T-helper 1 cell treated with Interleukin-12 subunit alpha and Interleukin-12 subunit beta and Interleukin-4 antibody, amounts not matched to agents 30 μg/mL and 1 μg/mL, for 36 hours (primary cell): Measurements from ENCODE around the gene R3HDM2.

Experiments
- H3K27ac Mint-ChIP-seq: one replicate; pipeline ENCODE4 v1.8.0; 2021; ENCODE audit warnings: mild to moderate bottlenecking, mixed read lengths
- H3K27me3 Mint-ChIP-seq: one replicate; pipeline ENCODE4 v1.8.0; 2021; ENCODE audit warnings: low read depth, mixed read lengths
- H3K36me3 Mint-ChIP-seq: one replicate; pipeline ENCODE4 v1.8.0; 2021; ENCODE audit warnings: low read depth, mixed read lengths
- H3K4me1 Mint-ChIP-seq: one replicate; pipeline ENCODE4 v1.8.0; 2021; ENCODE audit warnings: low read depth, mixed read lengths
- H3K4me3 Mint-ChIP-seq: one replicate; pipeline ENCODE4 v1.8.0; 2021; ENCODE audit warnings: mild to moderate bottlenecking, moderate library complexity, mixed read lengths
- H3K9me3 Mint-ChIP-seq: one replicate; pipeline ENCODE4 v1.8.0; 2021; ENCODE audit warnings: mixed read lengths

R3HDM2 gene

DNA sequence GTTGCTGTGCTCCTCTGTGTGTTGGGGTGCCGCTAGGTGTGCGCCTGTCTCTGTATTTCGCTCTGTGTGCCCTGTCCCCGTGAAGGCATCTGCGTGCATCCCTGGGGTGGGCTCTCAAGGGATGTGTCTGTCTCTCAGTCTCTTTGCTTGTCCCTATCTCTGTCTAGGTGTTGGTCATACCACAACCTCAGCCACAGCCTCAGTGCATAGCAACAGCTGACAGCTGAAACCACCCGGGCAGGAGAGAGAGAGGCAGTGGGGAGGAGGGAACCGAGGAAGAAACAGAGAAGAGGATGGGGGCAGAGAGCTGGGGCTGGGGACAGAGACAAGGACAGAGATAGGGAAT is 215.2 kb downstream of the R3HDM2 start:
- H3K4me1 Mint-ChIP-seq = peaks cover 29% of the 10 kb centered on the region

DNA sequence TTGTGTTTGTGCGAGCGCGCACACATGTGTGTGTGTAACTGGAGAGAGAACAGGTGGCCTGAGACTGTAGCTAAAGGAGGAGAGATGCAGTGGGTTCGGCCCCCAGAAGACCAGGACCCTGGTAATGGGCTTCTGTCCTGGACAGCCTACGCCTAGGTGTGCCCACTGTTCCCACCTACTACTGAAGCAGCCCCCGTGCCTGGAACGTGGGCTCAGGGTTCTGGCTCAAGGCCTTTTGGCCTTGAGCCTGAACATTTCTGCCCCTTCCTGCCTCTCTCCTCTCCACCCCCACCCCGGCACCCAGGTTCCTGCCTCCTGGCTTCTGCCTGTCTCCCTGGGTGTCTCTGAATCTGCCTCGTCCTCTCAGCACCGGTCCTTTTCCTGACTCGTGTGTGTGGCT is 215.8 kb downstream of the R3HDM2 start:
- no peak overlapping the region for H3K27ac Mint-ChIP-seq
- H3K9me3 Mint-ChIP-seq = no peaks in the 10 kb centered on the region
- peaks cover 59% of the 10 kb centered on the region for H3K27me3 Mint-ChIP-seq
- H3K4me3 Mint-ChIP-seq = peak overlapping the region; percentile 79
- H3K4me1 Mint-ChIP-seq = peaks cover 27% of the 10 kb centered on the region
- no peaks in the 10 kb centered on the region for H3K36me3 Mint-ChIP-seq

More for the DNA sequence above, 215.2 kb downstream of the R3HDM2 start:
- Mint-ChIP-seq H3K27ac (peak overlapping the region; percentile 2), H3K36me3 (no peaks in the 10 kb centered on the region), H3K4me3 (peak overlapping the region; percentile 79), H3K27me3 (peaks cover 62% of the 10 kb centered on the region), H3K9me3 (no peaks in the 10 kb centered on the region)

GRCh38 chr12:57214398-57214781 is 216.5 kb downstream of the R3HDM2 start:
- Mint-ChIP-seq H3K36me3 (no peaks in the 10 kb centered on the region), H3K27me3 (peaks cover 53% of the 10 kb centered on the region), H3K27ac (peak overlapping the region; percentile 5), H3K4me3 (peak overlapping the region; percentile 42), H3K9me3 (no peaks in the 10 kb centered on the region), H3K4me1 (peaks cover 27% of the 10 kb centered on the region)

GRCh38 chr12:57213763-57214397 is 217.0 kb downstream of the R3HDM2 start:
- Mint-ChIP-seq H3K36me3 (no peaks in the 10 kb centered on the region), H3K27ac (peak overlapping the region; percentile 5), H3K4me3 (no peak overlapping the region), H3K4me1 (peaks cover 27% of the 10 kb centered on the region), H3K27me3 (peaks cover 48% of the 10 kb centered on the region), H3K9me3 (no peaks in the 10 kb centered on the region)

DNA sequence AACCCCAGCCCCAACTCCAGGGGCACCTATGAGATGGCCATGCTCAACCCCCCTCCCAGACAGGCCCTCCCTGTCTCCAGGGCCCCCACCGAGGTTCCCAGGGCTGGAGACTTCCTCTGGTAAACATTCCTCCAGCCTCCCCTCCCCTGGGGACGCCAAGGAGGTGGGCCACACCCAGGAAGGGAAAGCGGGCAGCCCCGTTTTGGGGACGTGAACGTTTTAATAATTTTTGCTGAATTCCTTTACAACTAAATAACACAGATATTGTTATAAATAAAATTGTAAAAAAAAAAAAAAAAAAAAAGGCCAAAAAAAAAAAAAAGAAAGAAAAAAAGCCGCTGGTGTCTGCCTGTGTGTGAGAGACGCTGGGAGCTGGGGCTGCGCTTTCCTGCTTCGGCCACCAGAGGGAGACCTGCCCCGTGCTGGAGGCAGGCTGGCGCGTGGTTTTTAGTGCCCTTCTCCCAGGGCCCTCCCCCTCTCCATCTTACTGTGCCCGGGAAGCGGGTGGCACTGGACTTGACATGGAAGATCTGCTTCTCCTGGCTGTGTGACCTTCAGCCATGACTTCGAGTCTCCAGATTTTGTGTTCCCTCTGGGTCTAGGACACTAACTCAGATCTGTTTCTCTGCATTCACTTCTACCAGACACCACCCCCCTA is 217.7 kb downstream of the R3HDM2 start:
- peaks cover 27% of the 10 kb centered on the region for H3K4me1 Mint-ChIP-seq
- H3K4me3 Mint-ChIP-seq = peak overlapping the region; percentile 13
- H3K9me3 Mint-ChIP-seq = no peaks in the 10 kb centered on the region
- peak overlapping the region; percentile 43 for H3K27ac Mint-ChIP-seq
- H3K36me3 Mint-ChIP-seq = no peaks in the 10 kb centered on the region
- H3K27me3 Mint-ChIP-seq = peaks cover 41% of the 10 kb centered on the region

DNA sequence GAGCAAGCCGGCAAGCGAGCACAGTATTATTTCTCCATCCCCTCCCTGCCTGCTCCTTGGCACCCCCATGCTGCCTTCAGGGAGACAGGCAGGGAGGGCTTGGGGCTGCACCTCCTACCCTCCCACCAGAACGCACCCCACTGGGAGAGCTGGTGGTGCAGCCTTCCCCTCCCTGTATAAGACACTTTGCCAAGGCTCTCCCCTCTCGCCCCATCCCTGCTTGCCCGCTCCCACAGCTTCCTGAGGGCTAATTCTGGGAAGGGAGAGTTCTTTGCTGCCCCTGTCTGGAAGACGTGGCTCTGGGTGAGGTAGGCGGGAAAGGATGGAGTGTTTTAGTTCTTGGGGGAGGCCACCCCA is 218.2 kb downstream of the R3HDM2 start:
- no peak overlapping the region for H3K4me3 Mint-ChIP-seq
- H3K36me3 Mint-ChIP-seq = no peaks in the 10 kb centered on the region
- H3K4me1 Mint-ChIP-seq = peaks cover 27% of the 10 kb centered on the region
- peaks cover 36% of the 10 kb centered on the region for H3K27me3 Mint-ChIP-seq
- no peak overlapping the region for H3K27ac Mint-ChIP-seq
- H3K9me3 Mint-ChIP-seq = no peaks in the 10 kb centered on the region

DNA sequence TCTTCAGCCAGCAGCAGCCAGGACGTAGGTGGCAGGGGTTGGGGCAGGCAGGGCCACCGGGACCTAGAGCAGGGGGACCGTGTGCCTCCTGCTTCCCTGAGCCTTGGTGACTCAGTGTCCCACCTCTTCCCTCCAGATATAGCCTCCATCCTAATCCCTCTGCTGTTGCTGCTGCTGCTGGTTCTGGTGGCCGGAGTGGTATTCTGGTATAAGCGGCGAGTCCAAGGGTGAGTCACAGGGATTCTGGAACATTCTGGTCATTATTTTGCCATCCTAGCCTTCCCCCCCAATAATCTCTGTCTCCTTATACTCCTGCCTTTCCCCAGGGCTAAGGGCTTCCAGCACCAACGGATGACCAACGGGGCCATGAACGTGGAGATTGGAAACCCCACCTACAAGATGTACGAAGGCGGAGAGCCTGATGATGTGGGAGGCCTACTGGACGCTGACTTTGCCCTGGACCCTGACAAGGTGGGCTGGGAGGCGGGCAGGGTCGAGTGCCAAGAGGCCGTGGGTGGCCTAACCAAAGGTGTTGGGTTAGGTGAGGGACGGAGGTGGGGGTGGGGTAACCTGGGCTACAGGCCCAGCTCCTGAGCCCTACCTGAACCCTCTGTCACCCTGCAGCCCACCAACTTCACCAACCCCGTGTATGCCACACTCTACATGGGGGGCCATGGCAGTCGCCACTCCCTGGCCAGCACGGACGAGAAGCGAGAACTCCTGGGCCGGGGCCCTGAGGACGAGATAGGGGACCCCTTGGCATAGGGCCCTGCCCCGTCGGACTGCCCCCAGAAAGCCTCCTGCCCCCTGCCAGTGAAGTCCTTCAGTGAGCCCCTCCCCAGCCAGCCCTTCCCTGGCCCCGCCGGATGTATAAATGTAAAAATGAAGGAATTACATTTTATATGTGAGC is 218.8 kb downstream of the R3HDM2 start:
- Mint-ChIP-seq H3K36me3 (no peaks in the 10 kb centered on the region), H3K27me3 (peaks cover 30% of the 10 kb centered on the region), H3K4me3 (no peak overlapping the region), H3K9me3 (no peaks in the 10 kb centered on the region), H3K27ac (no peak overlapping the region), H3K4me1 (peaks cover 23% of the 10 kb centered on the region)

GRCh38 chr12:57210926-57211692 is 219.7 kb downstream of the R3HDM2 start:
- H3K9me3 Mint-ChIP-seq = no peaks in the 10 kb centered on the region
- peaks cover 30% of the 10 kb centered on the region for H3K27me3 Mint-ChIP-seq
- H3K27ac Mint-ChIP-seq = no peak overlapping the region
- H3K36me3 Mint-ChIP-seq = no peaks in the 10 kb centered on the region
- H3K4me3 Mint-ChIP-seq = no peak overlapping the region
- peaks cover 23% of the 10 kb centered on the region for H3K4me1 Mint-ChIP-seq

- Mint-ChIP-seq H3K4me1 (peaks cover 18% of the 10 kb centered on the region), H3K36me3 (no peaks in the 10 kb centered on the region), H3K4me3 (no peak overlapping the region), H3K9me3 (no peaks in the 10 kb centered on the region), H3K27me3 (peaks cover 23% of the 10 kb centered on the region), H3K27ac (no peak overlapping the region)
Measured at GRCh38 chr12:57210461-57210860, 220.4 kb downstream of the R3HDM2 start.

DNA sequence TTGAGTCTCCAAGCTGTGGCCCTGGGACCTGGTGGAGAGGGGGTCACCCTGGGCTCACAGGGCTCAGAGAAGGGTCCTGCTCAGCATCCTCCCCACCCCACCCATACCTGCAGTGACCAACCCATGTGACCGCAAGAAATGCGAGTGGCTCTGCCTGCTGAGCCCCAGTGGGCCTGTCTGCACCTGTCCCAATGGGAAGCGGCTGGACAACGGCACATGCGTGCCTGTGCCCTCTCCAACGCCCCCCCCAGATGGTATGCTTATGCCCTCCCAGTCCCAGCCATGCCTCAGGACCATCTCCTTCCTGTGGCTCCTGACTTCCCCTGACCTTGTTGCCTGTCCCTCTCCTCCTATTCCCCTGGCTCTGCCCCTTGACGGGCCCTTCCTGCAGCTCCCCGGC is 220.9 kb downstream of the R3HDM2 start:
- Mint-ChIP-seq H3K27me3 (peaks cover 18% of the 10 kb centered on the region), H3K4me1 (peaks cover 15% of the 10 kb centered on the region), H3K9me3 (no peaks in the 10 kb centered on the region), H3K27ac (no peak overlapping the region), H3K4me3 (no peak overlapping the region), H3K36me3 (no peaks in the 10 kb centered on the region)

DNA sequence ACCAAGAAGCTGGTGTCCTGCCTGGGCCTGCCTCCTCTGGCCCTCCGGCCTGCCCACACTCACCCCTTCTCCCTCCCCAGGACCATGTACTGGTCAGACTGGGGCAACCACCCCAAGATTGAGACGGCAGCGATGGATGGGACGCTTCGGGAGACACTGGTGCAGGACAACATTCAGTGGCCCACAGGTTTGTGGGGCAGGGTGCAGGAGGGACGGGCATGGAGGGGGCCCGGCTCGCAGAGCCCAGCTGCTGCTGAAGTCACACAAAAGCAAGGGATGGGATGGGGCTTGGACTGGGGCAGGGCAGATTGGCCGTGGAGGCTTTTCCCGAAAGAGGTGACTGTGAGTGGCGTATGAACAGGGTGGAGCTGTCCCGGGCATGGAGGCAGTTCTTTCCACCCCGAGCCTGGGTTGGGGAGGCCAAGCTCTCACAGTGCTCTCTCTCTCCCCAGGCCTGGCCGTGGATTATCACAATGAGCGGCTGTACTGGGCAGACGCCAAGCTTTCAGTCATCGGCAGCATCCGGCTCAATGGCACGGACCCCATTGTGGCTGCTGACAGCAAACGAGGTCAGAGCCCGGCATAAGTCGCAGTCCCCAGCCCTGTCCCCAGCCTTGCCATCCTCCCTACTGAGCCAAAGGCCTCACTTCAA is 222.1 kb downstream of the R3HDM2 start:
- no peaks in the 10 kb centered on the region for H3K9me3 Mint-ChIP-seq
- peaks cover 6% of the 10 kb centered on the region for H3K27me3 Mint-ChIP-seq
- no peaks in the 10 kb centered on the region for H3K36me3 Mint-ChIP-seq
- H3K27ac Mint-ChIP-seq = no peak overlapping the region
- H3K4me1 Mint-ChIP-seq = peaks cover 6% of the 10 kb centered on the region
- H3K4me3 Mint-ChIP-seq = no peak overlapping the region

- H3K36me3 Mint-ChIP-seq = no peaks in the 10 kb centered on the region
- no peaks in the 10 kb centered on the region for H3K27me3 Mint-ChIP-seq
- H3K4me1 Mint-ChIP-seq = no peaks in the 10 kb centered on the region
- H3K27ac Mint-ChIP-seq = no peak overlapping the region
- H3K4me3 Mint-ChIP-seq = no peak overlapping the region
- no peaks in the 10 kb centered on the region for H3K9me3 Mint-ChIP-seq
Measured at GRCh38 chr12:57207731-57208630, 222.9 kb downstream of the R3HDM2 start.

GRCh38 chr12:57205931-57206330 is 224.9 kb downstream of the R3HDM2 start:
- Mint-ChIP-seq H3K4me1 (no peaks in the 10 kb centered on the region), H3K27ac (no peak overlapping the region), H3K9me3 (no peaks in the 10 kb centered on the region), H3K36me3 (no peaks in the 10 kb centered on the region), H3K27me3 (no peaks in the 10 kb centered on the region), H3K4me3 (no peak overlapping the region)
